Loucy (cell line): ENCODE data around the gene COL20A1.

Experiments
- H2AFZ ChIP-seq: fragments of 200-600 bp; sonication (generic); 2 replicates; pipeline ENCODE4 v1.6.0; 2016; ENCODE audit warnings: antibody characterized with exemption, mild to moderate bottlenecking, low read length, moderate library complexity
- H3F3A ChIP-seq: fragments of 200-600 bp; 2 replicates; pipeline ENCODE4 v1.6.0; 2016; ENCODE audit warnings: antibody characterized with exemption, low read depth, mild to moderate bottlenecking
- H3K27me3 ChIP-seq: fragments of 200-600 bp; sonication (generic); 2 replicates; pipeline ENCODE4 v1.6.1; 2014; ENCODE audit warnings: low read length, mild to moderate bottlenecking; ENCODE audit not compliant: insufficient read depth, poor library complexity, severe bottlenecking
- H3K36me3 ChIP-seq: fragments of 200-600 bp; sonication (generic); 2 replicates; pipeline ENCODE4 v1.6.1; 2016; ENCODE audit warnings: low read length; ENCODE audit not compliant: insufficient read depth
- H3K4me1 ChIP-seq: fragments of 200-600 bp; sonication (generic); 2 replicates; pipeline ENCODE4 v1.5.1; 2014; ENCODE audit warnings: low read length, mild to moderate bottlenecking; ENCODE audit not compliant: insufficient read depth, poor library complexity, severe bottlenecking
- H3K4me2 ChIP-seq: fragments of 200-600 bp; sonication (generic); 2 replicates; pipeline ENCODE4 v1.6.0; 2014; ENCODE audit warnings: antibody characterized with exemption, low read length, low read depth, mild to moderate bottlenecking; ENCODE audit not compliant: poor library complexity, severe bottlenecking
- H3K4me3 ChIP-seq: fragments of 200-600 bp; sonication (generic); 2 replicates; pipeline ENCODE4 v1.5.1; 2014; ENCODE audit warnings: low read length, mild to moderate bottlenecking, mixed read lengths; ENCODE audit not compliant: poor library complexity, severe bottlenecking
- H3K79me2 ChIP-seq: fragments of 200-600 bp; sonication (generic); 2 replicates; pipeline ENCODE4 v1.6.1; 2014; ENCODE audit warnings: low read length; ENCODE audit not compliant: insufficient read depth
- H3K9ac ChIP-seq: fragments of 200-600 bp; sonication (generic); 2 replicates; pipeline ENCODE4 v1.6.0; 2014; ENCODE audit warnings: mild to moderate bottlenecking, low read depth, low read length, moderate library complexity; ENCODE audit not compliant: poor library complexity, severe bottlenecking
- H3K9me2 ChIP-seq: fragments of 200-600 bp; sonication (generic); replicated peaks from 2 replicates; pipeline ENCODE4 v1.6.1; 2016; ENCODE audit warnings: low read depth, low read length, mixed read lengths
- H3K9me3 ChIP-seq: fragments of 200-600 bp; sonication (generic); 2 replicates; pipeline ENCODE4 v1.6.1; 2014; ENCODE audit warnings: mild to moderate bottlenecking, antibody characterized with exemption, low read length, low read depth; ENCODE audit not compliant: insufficient read depth
- H4K20me1 ChIP-seq: fragments of 200-600 bp; sonication (generic); 2 replicates; pipeline ENCODE4 v1.6.0; 2014; ENCODE audit warnings: antibody characterized with exemption, low read length, mild to moderate bottlenecking; ENCODE audit not compliant: insufficient read depth, poor library complexity, severe bottlenecking
- CTCF ChIP-seq: fragments of 200-600 bp; sonication (generic); conservative IDR thresholded peaks from 2 replicates; pipeline ENCODE4 v1.5.1; 2014; ENCODE audit warnings: mild to moderate bottlenecking, antibody characterized with exemption, low read length
- EZH2phosphoT487 ChIP-seq: fragments of 200-600 bp; IDR thresholded peaks from 2 replicates; pipeline ENCODE4 v1.6.1; 2018; ENCODE audit warnings: antibody characterized with exemption, mild to moderate bottlenecking, moderate library complexity, borderline replicate concordance

Gene COL20A1

GRCh38 chr20:63368151-63368550, 75.2 kb downstream of the COL20A1 start:
- Histone ChIP-seq H2AFZ (no peak overlapping the region), H4K20me1 (no peaks in the 10 kb centered on the region), H3K4me3 (no peak overlapping the region), H3K9me3 (no peaks in the 10 kb centered on the region), H3K9ac (no peak overlapping the region), H3K79me2 (no peaks in the 10 kb centered on the region), H3K4me2 (no peak overlapping the region), H3K4me1 (no peaks in the 10 kb centered on the region), H3F3A (no peaks in the 10 kb centered on the region), H3K27me3 (no peaks in the 10 kb centered on the region), H3K9me2 (no peaks in the 10 kb centered on the region), H3K36me3 (no peaks in the 10 kb centered on the region)
- no peak for TF ChIP-seq EZH2phosphoT487
- TF ChIP-seq CTCF = no peak

- Histone ChIP-seq H2AFZ (no peak overlapping the region), H3K9me2 (no peaks in the 10 kb centered on the region), H3K79me2 (no peaks in the 10 kb centered on the region), H3F3A (no peaks in the 10 kb centered on the region), H4K20me1 (no peaks in the 10 kb centered on the region), H3K27me3 (no peaks in the 10 kb centered on the region), H3K9me3 (no peaks in the 10 kb centered on the region), H3K4me3 (no peak overlapping the region), H3K4me2 (no peak overlapping the region), H3K9ac (no peak overlapping the region), H3K4me1 (no peaks in the 10 kb centered on the region), H3K36me3 (no peaks in the 10 kb centered on the region)
- TF ChIP-seq CTCF (no peak), EZH2phosphoT487 (no peak)
These were observed 76.1 kb downstream of the COL20A1 start for GRCh38 chr20:63369024-63369530.

DNA sequence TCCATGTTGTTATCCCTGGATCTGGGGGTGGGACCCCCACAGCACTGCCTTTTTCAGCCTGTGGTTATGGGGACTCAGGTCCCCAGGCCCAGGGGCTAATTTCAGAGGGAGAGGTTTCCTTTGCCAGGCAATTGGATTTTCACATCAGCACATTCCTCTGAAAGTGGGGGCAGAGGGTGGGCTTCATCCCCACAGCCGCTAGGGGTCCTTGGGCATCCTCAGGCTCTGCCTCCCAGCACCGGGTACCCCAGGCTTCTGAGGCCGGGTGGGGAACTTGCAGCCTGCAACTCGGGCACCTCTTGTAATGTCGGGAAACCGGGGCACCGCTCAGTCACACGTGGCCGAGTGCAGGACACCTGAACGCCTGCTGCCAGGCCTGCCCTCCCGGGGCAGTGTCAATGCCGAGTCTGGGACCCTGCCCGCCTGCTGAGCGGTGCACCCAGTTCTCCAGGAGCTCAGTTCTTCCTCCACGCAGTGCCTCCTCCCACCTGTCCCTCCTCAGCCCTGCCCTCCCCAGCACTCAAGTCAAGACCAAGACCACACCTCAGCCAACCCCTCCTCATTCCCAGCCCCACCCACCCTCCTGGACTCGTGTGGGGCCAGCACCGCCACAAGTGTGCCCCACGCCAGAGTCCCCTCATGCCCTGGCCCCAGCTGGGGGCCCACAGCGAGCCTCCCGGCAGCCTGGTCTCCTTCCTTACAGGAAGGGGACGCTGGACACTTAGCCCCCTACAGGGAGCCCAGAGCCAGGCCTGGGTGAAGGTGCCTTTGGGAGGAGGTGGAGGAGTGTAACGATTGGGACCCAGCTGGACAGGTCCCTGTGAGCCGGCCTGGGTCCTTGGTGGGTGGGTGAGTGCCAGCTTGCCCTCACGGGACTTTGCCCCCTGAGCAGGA, 77.0 kb downstream of the COL20A1 start:
- Histone ChIP-seq H3K36me3 (no peaks in the 10 kb centered on the region), H3K79me2 (no peaks in the 10 kb centered on the region), H3K9me2 (no peaks in the 10 kb centered on the region), H4K20me1 (no peaks in the 10 kb centered on the region), H2AFZ (no peak overlapping the region), H3K4me3 (no peak overlapping the region), H3K9ac (no peak overlapping the region), H3K4me1 (no peaks in the 10 kb centered on the region), H3F3A (no peaks in the 10 kb centered on the region), H3K4me2 (no peak overlapping the region), H3K27me3 (no peaks in the 10 kb centered on the region), H3K9me3 (no peaks in the 10 kb centered on the region)
- TF ChIP-seq CTCF (no peak), EZH2phosphoT487 (no peak)
